Activated CD8-positive, alpha-beta T cell treated with anti-CD3 and anti-CD28 coated beads for 36 hours (primary cell): ENCODE results near the gene PTRHD1. TPM values are rescaled to one million over a fixed set of nuclear protein-coding genes. Genes with fewer than 3 reads are reported as not detected.
A peak's percentile ranks its signal among the peaks of the same experiment; 100 is the strongest.

ENCODE experiments used
- ATAC-seq: fragments of 200-7000 bp; cut with Tn5 transposase; one replicate; pipeline ENCODE4 v1.10.0; 2021; ENCODE audit warnings: mild to moderate bottlenecking, moderate library complexity
- CTCF ChIA-PET: fragments of 350-600 bp; sonication (Branson Sonifier 250); formaldehyde crosslinking; loops from one replicate; lab custom pipeline; 2021; ENCODE audit warnings: antibody characterized with exemption; lab: Charles Lee
- POLR2A ChIA-PET: fragments of 350-600 bp; sonication (Branson Sonifier 250); formaldehyde crosslinking; loops from one replicate; lab custom pipeline; 2021; ENCODE audit warnings: antibody characterized with exemption; lab: Charles Lee
- DNase-seq: peaks from one replicate; pipeline ENCODE4 v3.0.0-alpha.2; 2020
- H3K27ac Mint-ChIP-seq: one replicate; pipeline ENCODE4 v1.8.0; 2021; ENCODE audit warnings: mild to moderate bottlenecking, mixed read lengths
- H3K27me3 Mint-ChIP-seq: one replicate; pipeline ENCODE4 v1.8.0; 2021; ENCODE audit warnings: mixed read lengths
- H3K36me3 Mint-ChIP-seq: one replicate; pipeline ENCODE4 v1.8.0; 2021; ENCODE audit warnings: low read depth, mixed read lengths
- H3K4me1 Mint-ChIP-seq: one replicate; pipeline ENCODE4 v1.8.0; 2021; ENCODE audit warnings: low read depth, mixed read lengths
- H3K4me3 Mint-ChIP-seq: one replicate; pipeline ENCODE4 v1.8.0; 2021; ENCODE audit warnings: mild to moderate bottlenecking, moderate library complexity, mixed read lengths
- H3K9me3 Mint-ChIP-seq: one replicate; pipeline ENCODE4 v1.8.0; 2021; ENCODE audit warnings: mixed read lengths
- intact Hi-C: fragments of 100-400 bp; cut with micrococcal nuclease; formaldehyde crosslinking; loops from one replicate; pipeline ENCODE4 v1.10.0; 2022
- total RNA-seq, 2 experiments: library from RNA; stranded (reverse); gene quantifications; one replicate each; pipeline ENCODE4 v1.2.3, GENCODE V29; 2021
- TF ChIP-seq, protein P1 (sequence below): fragments of 200-600 bp; IDR thresholded peaks from one replicate; pipeline ENCODE4 v1.8.0; 2022; ENCODE audit warnings: antibody characterized with exemption, mild to moderate bottlenecking

Gene PTRHD1
- total RNA-seq, 2 experiments from 2014 or later, result 23.2 to 24.9 TPM

DNA sequence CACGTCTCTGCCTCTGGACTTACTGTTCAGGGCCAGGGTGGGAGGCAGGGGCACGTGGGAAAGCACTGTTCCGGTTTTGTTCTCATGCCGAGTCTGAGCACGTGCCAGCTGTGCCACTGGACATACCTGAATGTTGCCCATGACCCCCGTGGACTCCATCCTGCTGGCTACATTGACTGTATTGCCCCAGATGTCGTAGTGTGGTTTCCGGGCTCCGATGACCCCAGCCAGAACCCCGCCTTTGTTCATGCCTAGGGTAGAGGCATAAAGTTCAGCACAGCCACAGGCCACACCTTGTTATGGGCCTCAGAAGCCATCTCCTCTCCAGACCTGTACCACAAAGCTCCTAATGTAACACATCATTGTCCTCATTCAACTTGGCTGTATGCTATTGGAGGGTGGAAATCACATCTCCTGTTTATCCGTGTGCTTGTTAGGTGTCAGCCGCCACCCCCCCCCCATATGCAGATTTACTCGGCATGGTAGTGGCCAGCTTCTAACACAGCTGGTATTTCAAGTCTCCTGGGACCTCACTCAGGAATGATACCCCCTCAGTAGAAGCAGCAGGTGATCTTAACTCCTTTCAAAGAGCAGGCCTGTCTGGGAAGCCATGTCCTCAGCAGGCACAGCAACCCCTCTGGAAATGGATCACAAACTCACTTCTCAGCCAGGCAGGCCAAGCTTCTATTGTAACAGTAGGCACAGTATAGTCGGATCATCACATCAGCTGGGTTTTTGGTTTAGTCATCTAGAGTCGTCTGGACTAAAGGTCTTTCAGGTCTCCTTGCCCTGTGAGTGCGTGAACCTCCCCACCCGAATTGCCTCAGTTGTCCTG, 27.6 kb upstream of the PTRHD1 start:
- H3K4me1 Mint-ChIP-seq, result peaks cover 3% of the 10 kb centered on the region
- no peak overlapping the region for H3K4me3 Mint-ChIP-seq
- no peak for DNase-seq
- peaks cover 69% of the 10 kb centered on the region for H3K36me3 Mint-ChIP-seq
- intact Hi-C loops, result no loop called here
- CTCF ChIA-PET, result interaction anchor here (0.7 to 2.7 kb wide), 4 partner anchors 9 to 411 kb away, joined by 3 to 9 read pairs (median 3); no protein-coding TSS in a partner anchor
- TF ChIP-seq, protein P1, sequence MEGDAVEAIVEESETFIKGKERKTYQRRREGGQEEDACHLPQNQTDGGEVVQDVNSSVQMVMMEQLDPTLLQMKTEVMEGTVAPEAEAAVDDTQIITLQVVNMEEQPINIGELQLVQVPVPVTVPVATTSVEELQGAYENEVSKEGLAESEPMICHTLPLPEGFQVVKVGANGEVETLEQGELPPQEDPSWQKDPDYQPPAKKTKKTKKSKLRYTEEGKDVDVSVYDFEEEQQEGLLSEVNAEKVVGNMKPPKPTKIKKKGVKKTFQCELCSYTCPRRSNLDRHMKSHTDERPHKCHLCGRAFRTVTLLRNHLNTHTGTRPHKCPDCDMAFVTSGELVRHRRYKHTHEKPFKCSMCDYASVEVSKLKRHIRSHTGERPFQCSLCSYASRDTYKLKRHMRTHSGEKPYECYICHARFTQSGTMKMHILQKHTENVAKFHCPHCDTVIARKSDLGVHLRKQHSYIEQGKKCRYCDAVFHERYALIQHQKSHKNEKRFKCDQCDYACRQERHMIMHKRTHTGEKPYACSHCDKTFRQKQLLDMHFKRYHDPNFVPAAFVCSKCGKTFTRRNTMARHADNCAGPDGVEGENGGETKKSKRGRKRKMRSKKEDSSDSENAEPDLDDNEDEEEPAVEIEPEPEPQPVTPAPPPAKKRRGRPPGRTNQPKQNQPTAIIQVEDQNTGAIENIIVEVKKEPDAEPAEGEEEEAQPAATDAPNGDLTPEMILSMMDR, result no peak
- H3K27ac Mint-ChIP-seq, result no peak overlapping the region
- H3K9me3 Mint-ChIP-seq, result no peaks in the 10 kb centered on the region
- POLR2A ChIA-PET, result interaction anchor here (1.5 kb wide), 1 partner anchor 41 kb away, joined by 3 read pairs; no protein-coding TSS in a partner anchor
- H3K27me3 Mint-ChIP-seq, result no peaks in the 10 kb centered on the region
- ATAC-seq, result no peak

DNA sequence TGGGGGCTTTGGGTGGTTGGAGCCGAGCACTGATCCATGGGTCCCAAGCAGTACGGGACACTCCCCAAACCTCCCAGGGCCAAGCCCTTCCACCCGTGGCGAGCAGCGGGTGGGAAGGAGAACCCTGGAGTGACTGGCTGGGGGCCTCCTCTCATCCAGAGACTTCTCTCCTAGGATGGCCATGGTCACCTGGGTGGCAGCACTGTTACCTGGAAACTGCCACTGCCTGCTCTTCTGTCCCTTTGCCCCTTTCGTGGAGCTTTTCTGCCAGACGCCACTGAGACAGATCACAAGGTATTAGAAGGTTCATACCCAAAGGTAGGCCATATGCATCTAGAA, 27.0 kb upstream of the PTRHD1 start:
- ATAC-seq (no peak), DNase-seq (no peak)
- intact Hi-C loops, result no loop called here
- H3K27me3 Mint-ChIP-seq, result no peaks in the 10 kb centered on the region
- H3K4me1 Mint-ChIP-seq, result no peaks in the 10 kb centered on the region
- H3K4me3 Mint-ChIP-seq, result no peak overlapping the region
- ChIA-PET POLR2A (no interaction called here), CTCF (interaction anchor here (0.7 to 2.7 kb wide), 3 partner anchors 9 to 410 kb away, joined by 3 to 9 read pairs (median 3); no protein-coding TSS in a partner anchor)
- H3K36me3 Mint-ChIP-seq, result peaks cover 71% of the 10 kb centered on the region
- H3K27ac Mint-ChIP-seq, result no peak overlapping the region
- H3K9me3 Mint-ChIP-seq, result no peaks in the 10 kb centered on the region
- TF ChIP-seq, protein P1, result no peak

DNA sequence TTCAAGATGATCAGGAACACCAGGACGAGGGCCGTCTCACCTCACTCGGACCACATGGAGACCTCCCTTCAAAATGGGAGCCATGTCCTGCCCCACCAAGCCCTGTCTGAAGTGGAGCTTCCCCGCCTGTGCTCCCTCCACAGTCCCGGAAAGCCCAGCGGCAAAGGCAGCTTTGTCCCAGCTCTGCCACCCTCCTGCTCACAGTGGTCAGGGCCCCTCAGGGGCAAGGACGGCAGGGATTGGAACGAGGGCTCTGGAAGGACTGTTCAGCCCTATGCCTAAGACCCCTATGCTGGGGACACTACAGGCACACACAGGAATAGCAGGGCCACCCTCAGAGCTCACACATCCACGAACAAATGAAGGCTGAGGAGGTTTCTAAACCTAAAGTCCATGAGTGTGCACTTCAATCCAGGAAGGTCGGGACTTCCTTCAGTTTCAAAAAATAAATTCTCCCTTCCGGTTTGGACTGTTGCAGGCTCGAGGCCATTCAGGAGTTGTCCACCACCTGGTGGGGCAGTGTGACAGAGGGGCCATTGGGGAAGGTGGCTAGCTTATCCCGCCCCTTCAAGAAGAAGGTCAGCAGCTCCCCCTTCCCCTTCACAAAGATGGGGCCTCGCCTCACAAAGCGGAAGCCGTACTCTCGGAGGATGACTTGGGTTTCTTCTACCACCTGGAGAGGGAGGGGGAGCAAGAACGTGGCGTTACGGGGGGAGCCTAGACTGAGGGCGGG, 26.4 kb upstream of the PTRHD1 start:
- ChIA-PET POLR2A (interaction anchor here (1.4 kb wide), 1 partner anchor 27 kb away, joined by 3 read pairs; the partner anchor contains the start of genes CENPO and PTRHD1), CTCF (interaction anchor here (1.5 to 3.3 kb wide), 3 partner anchors 8 to 409 kb away, joined by 3 to 19 read pairs (median 9); no protein-coding TSS in a partner anchor)
- no peak for DNase-seq
- intact Hi-C loops, result no loop called here
- no peak for ATAC-seq
- Mint-ChIP-seq H3K9me3 (no peaks in the 10 kb centered on the region), H3K27ac (no peak overlapping the region), H3K4me1 (no peaks in the 10 kb centered on the region), H3K36me3 (peaks cover 67% of the 10 kb centered on the region), H3K4me3 (no peak overlapping the region), H3K27me3 (no peaks in the 10 kb centered on the region)
- TF ChIP-seq, protein P1, result no peak

DNA sequence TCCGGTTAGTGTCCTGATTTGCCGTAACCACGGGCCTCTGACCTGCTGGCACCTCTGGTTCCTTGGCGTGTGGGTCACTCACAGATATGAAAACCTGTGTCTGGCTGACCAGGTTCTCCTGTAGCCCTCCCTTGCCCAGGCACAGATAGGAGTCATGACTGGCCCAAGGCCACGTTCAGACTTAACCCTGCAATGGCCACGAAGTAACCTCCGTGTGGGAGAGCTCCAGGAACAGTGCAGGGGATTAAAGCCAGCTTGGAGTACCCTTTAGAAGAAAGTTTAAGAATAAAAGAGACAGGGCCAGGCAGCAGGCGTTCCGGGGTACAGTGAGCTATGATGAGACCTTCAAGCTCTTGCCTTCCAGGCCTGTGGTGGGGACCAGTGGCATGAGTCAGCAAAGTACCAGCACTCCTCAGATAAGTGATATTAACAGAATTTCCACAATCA, 25.6 kb upstream of the PTRHD1 start:
- Mint-ChIP-seq H3K36me3 (peaks cover 68% of the 10 kb centered on the region), H3K9me3 (no peaks in the 10 kb centered on the region), H3K4me3 (no peak overlapping the region), H3K4me1 (no peaks in the 10 kb centered on the region), H3K27me3 (no peaks in the 10 kb centered on the region), H3K27ac (peak overlapping the region; percentile 34)
- CTCF ChIA-PET, result interaction anchor here (2.7 to 3.3 kb wide), 2 partner anchors 9 to 408 kb away, joined by 9 to 19 read pairs; no protein-coding TSS in a partner anchor
- POLR2A ChIA-PET, result interaction anchor here (1.1 to 1.4 kb wide), 2 partner anchors 9 to 26 kb away, joined by 3 read pairs; partner anchors contain the start of genes CENPO and PTRHD1
- DNase-seq (no peak), ATAC-seq (no peak)
- intact Hi-C loops, result no loop called here
- TF ChIP-seq, protein P1, result no peak
